Mesendoderm (in vitro differentiated cells): ENCODE results near the gene AIFM1. TPM values are rescaled to one million over a fixed set of nuclear protein-coding genes. Genes with fewer than 3 reads are reported as not detected.

Source experiments
- DNase-seq: peaks from one replicate; pipeline ENCODE4 v3.0.0; 2013
- H2AK5ac ChIP-seq: 2 replicates; pipeline ENCODE4 v1.6.1; 2013; ENCODE audit warnings: low read length, inconsistent platforms
- H2BK120ac ChIP-seq: 2 replicates; pipeline ENCODE4 v1.6.1; 2013; ENCODE audit warnings: low read depth, mild to moderate bottlenecking, low read length, moderate library complexity, mixed read lengths
- H2BK15ac ChIP-seq: replicated peaks from 2 replicates; pipeline ENCODE4 v1.6.1; 2013; ENCODE audit warnings: low read depth, mild to moderate bottlenecking, moderate library complexity
- H2BK5ac ChIP-seq: 2 replicates; pipeline ENCODE4 v1.6.1; 2013; ENCODE audit warnings: low read length, inconsistent platforms
- H3K18ac ChIP-seq: 2 replicates; pipeline ENCODE4 v1.6.1; 2013; ENCODE audit warnings: mild to moderate bottlenecking, low read length, mixed read lengths
- H3K23ac ChIP-seq: one replicate; pipeline ENCODE4 v1.6.1; 2013; ENCODE audit warnings: low read length
- H3K27ac ChIP-seq: 2 replicates; pipeline ENCODE4 v1.5.1; 2013; ENCODE audit warnings: low read depth, mild to moderate bottlenecking, inconsistent platforms, low read length, moderate library complexity
- H3K27me3 ChIP-seq: 2 replicates; pipeline ENCODE4 v1.6.1; 2013; ENCODE audit warnings: low read length, control low read depth, mild to moderate bottlenecking, inconsistent platforms; ENCODE audit not compliant: insufficient read depth, poor library complexity
- H3K36me3 ChIP-seq: 2 replicates; pipeline ENCODE4 v1.6.1; 2013; ENCODE audit warnings: low read length, inconsistent platforms; ENCODE audit not compliant: control insufficient read depth, insufficient read depth
- H3K4ac ChIP-seq: one replicate; pipeline ENCODE4 v1.6.1; 2013; ENCODE audit warnings: low read depth, mild to moderate bottlenecking, low read length, moderate library complexity
- H3K4me1 ChIP-seq: 2 replicates; pipeline ENCODE4 v1.6.1; 2013; ENCODE audit warnings: low read depth, low read length, inconsistent platforms; ENCODE audit not compliant: control insufficient read depth
- H3K4me2 ChIP-seq: 2 replicates; pipeline ENCODE4 v1.6.1; 2013; ENCODE audit warnings: low read length
- H3K4me3 ChIP-seq: 2 replicates; pipeline ENCODE4 v1.5.1; 2013; ENCODE audit warnings: mild to moderate bottlenecking, low read length
- H3K56ac ChIP-seq: one replicate; pipeline ENCODE4 v1.6.1; 2013; ENCODE audit warnings: low read length
- H3K79me1 ChIP-seq: 2 replicates; pipeline ENCODE4 v1.6.1; 2013; ENCODE audit warnings: low read length, inconsistent platforms
- H3K79me2 ChIP-seq: 2 replicates; pipeline ENCODE4 v1.6.1; 2013; ENCODE audit warnings: mild to moderate bottlenecking, low read length; ENCODE audit not compliant: control insufficient read depth, insufficient read depth
- H3K9ac ChIP-seq: 2 replicates; pipeline ENCODE4 v1.6.1; 2013; ENCODE audit warnings: low read length, inconsistent platforms
- H4K5ac ChIP-seq: one replicate; pipeline ENCODE4 v1.6.1; 2013; ENCODE audit warnings: low read length
- H4K8ac ChIP-seq: one replicate; pipeline ENCODE4 v1.6.1; 2013; ENCODE audit warnings: low read depth, mild to moderate bottlenecking, control low read depth, low read length, moderate library complexity
- WGBS: extraction: QIAGEN DNeasy Blood & Tissue Kit; methylation state at CpG from one replicate; pipeline ENCODE4 v1.1.7; 2013; ENCODE audit warnings: low lambda C conversion rate, missing lambda C conversion rate; ENCODE audit not compliant: insufficient coverage; ENCODE audit errors: extremely low coverage; 5-methylcytosine and 5-hydroxymethylcytosine counted together
- polyA plus RNA-seq, 2 experiments: library from polyadenylated mRNA; stranded (reverse); fragments of 200-250 nt; gene quantifications; one replicate each; pipeline ENCODE4 v1.2.3, GENCODE V29; 2013

Gene AIFM1
- polyA plus RNA-seq (2013, experiment 1 of 2): 28.8 TPM
- 29.6 TPM for polyA plus RNA-seq (2013, experiment 2 of 2)

- DNase-seq: peak; percentile 96
- Histone ChIP-seq H3K27ac (peak within 1 kb of the TSS; percentile 92), H3K79me1 (no peaks in the 10 kb centered on the region), H3K4me3 (peak within 1 kb of the TSS; percentile 76), H3K56ac (peak within 1 kb of the TSS; percentile 93), H4K5ac (no peak within 1 kb of the TSS), H3K4me1 (no peaks in the 10 kb centered on the region), H3K79me2 (no peaks in the 10 kb centered on the region), H3K4me2 (peak within 1 kb of the TSS; percentile 87), H4K8ac (no peak within 1 kb of the TSS), H3K18ac (no peak within 1 kb of the TSS), H2BK120ac (no peak within 1 kb of the TSS), H3K36me3 (no peaks in the 10 kb centered on the region), H3K9ac (peak within 1 kb of the TSS; percentile 86), H2BK5ac (no peak within 1 kb of the TSS), H3K4ac (no peak within 1 kb of the TSS), H2BK15ac (no peak within 1 kb of the TSS), H2AK5ac (no peak within 1 kb of the TSS), H3K23ac (no peak within 1 kb of the TSS), H3K27me3 (no peaks in the 10 kb centered on the region)
- WGBS: no CpG with 5 or more reads among the region's 50 CpGs
Observed at GRCh38 chrX:130165703-130166502, at the start of gene AIFM1. Gene AIFM1 (minus strand): TSS chrX:130165841. CDS start chrX:130165656, 185 bp downstream.

GRCh38 chrX:130213376-130213775, 47.7 kb upstream of the AIFM1 start:
- no peaks in the 10 kb centered on the region for H3K27me3 ChIP-seq
- no peak overlapping the region for H3K9ac ChIP-seq
- H3K18ac ChIP-seq: no peak overlapping the region
- H3K36me3 ChIP-seq: no peaks in the 10 kb centered on the region
- no peak for DNase-seq
- H4K8ac ChIP-seq: no peak overlapping the region
- H3K27ac ChIP-seq: no peak overlapping the region
- no CpG with 5 or more reads among the region's 2 CpGs for WGBS
- H3K23ac ChIP-seq: no peak overlapping the region
- H3K79me1 ChIP-seq: no peaks in the 10 kb centered on the region
- no peak overlapping the region for H2BK15ac ChIP-seq
- H3K4me2 ChIP-seq: no peak overlapping the region
- no peak overlapping the region for H2BK5ac ChIP-seq
- H3K4me1 ChIP-seq: no peaks in the 10 kb centered on the region
- H3K79me2 ChIP-seq: no peaks in the 10 kb centered on the region
- H3K4ac ChIP-seq: no peak overlapping the region
- no peak overlapping the region for H4K5ac ChIP-seq
- no peak overlapping the region for H3K4me3 ChIP-seq
- H3K56ac ChIP-seq: no peak overlapping the region
- H2AK5ac ChIP-seq: no peak overlapping the region
- no peak overlapping the region for H2BK120ac ChIP-seq

GRCh38 chrX:130212371-130212770, 46.7 kb upstream of the AIFM1 start:
- Histone ChIP-seq H3K18ac (no peak overlapping the region), H2AK5ac (no peak overlapping the region), H3K27me3 (no peaks in the 10 kb centered on the region), H3K36me3 (no peaks in the 10 kb centered on the region), H4K8ac (no peak overlapping the region), H3K4me3 (no peak overlapping the region), H3K27ac (no peak overlapping the region), H3K56ac (no peak overlapping the region), H3K4ac (no peak overlapping the region), H2BK5ac (no peak overlapping the region), H2BK15ac (no peak overlapping the region), H2BK120ac (no peak overlapping the region), H3K23ac (no peak overlapping the region), H3K4me1 (no peaks in the 10 kb centered on the region), H3K79me2 (no peaks in the 10 kb centered on the region), H3K79me1 (no peaks in the 10 kb centered on the region), H4K5ac (no peak overlapping the region), H3K9ac (no peak overlapping the region), H3K4me2 (no peak overlapping the region)
- no peak for DNase-seq
- WGBS: no CpG with 5 or more reads among the region's 1 CpG

- DNase-seq: no peak
- H4K8ac ChIP-seq: no peak overlapping the region
- no peak overlapping the region for H3K18ac ChIP-seq
- H3K79me1 ChIP-seq: no peaks in the 10 kb centered on the region
- H3K79me2 ChIP-seq: no peaks in the 10 kb centered on the region
- no peak overlapping the region for H2AK5ac ChIP-seq
- H2BK5ac ChIP-seq: no peak overlapping the region
- no peaks in the 10 kb centered on the region for H3K36me3 ChIP-seq
- H4K5ac ChIP-seq: no peak overlapping the region
- no peak overlapping the region for H3K4me2 ChIP-seq
- WGBS: no CpG with 5 or more reads among the region's 4 CpGs
- H3K27ac ChIP-seq: no peak overlapping the region
- no peaks in the 10 kb centered on the region for H3K27me3 ChIP-seq
- no peak overlapping the region for H3K9ac ChIP-seq
- no peak overlapping the region for H2BK120ac ChIP-seq
- H3K4me3 ChIP-seq: no peak overlapping the region
- H2BK15ac ChIP-seq: no peak overlapping the region
- no peak overlapping the region for H3K23ac ChIP-seq
- no peak overlapping the region for H3K4ac ChIP-seq
- no peak overlapping the region for H3K56ac ChIP-seq
- no peaks in the 10 kb centered on the region for H3K4me1 ChIP-seq
Observed at GRCh38 chrX:130211415-130212186, 46.0 kb upstream of the AIFM1 start.

- no peak overlapping the region for H3K56ac ChIP-seq
- H3K36me3 ChIP-seq: no peaks in the 10 kb centered on the region
- H4K5ac ChIP-seq: no peak overlapping the region
- no peak overlapping the region for H3K4ac ChIP-seq
- WGBS: no CpG with 5 or more reads among the region's 1 CpG
- H3K18ac ChIP-seq: no peak overlapping the region
- H2BK15ac ChIP-seq: no peak overlapping the region
- no peak overlapping the region for H3K23ac ChIP-seq
- H3K27me3 ChIP-seq: no peaks in the 10 kb centered on the region
- no peak overlapping the region for H3K27ac ChIP-seq
- no peak overlapping the region for H3K4me3 ChIP-seq
- no peak overlapping the region for H2AK5ac ChIP-seq
- no peak for DNase-seq
- no peak overlapping the region for H4K8ac ChIP-seq
- no peak overlapping the region for H3K4me2 ChIP-seq
- no peaks in the 10 kb centered on the region for H3K79me2 ChIP-seq
- H3K4me1 ChIP-seq: no peaks in the 10 kb centered on the region
- no peak overlapping the region for H2BK5ac ChIP-seq
- no peak overlapping the region for H2BK120ac ChIP-seq
- H3K9ac ChIP-seq: no peak overlapping the region
- no peaks in the 10 kb centered on the region for H3K79me1 ChIP-seq
Observed at GRCh38 chrX:130204647-130205046, 39.0 kb upstream of the AIFM1 start.
